IMR-90 (cell line): ENCODE measurements around the gene ACSL1. TPM values are rescaled to one million over a fixed set of nuclear protein-coding genes. Genes with fewer than 3 reads are reported as not detected.

ENCODE experiments used
- ATAC-seq: fragments of 200-7000 bp; cut with Tn5 transposase; 2 replicates; pipeline ENCODE4 v1.9.1; 2020; ENCODE audit warnings: low read depth, mild to moderate bottlenecking, moderate library complexity
- BruUV-seq: library from RNA; stranded (reverse); fragments of 400-500 nt; replicated peaks from 2 replicates; lab custom pipeline; 2021; lab: Mats Ljungman, UMichigan
- CTCF ChIA-PET: fragments of 300-600 bp; formaldehyde crosslinking; extraction: SDS; loops from one replicate; lab custom pipeline; 2021; ENCODE audit warnings: antibody characterized with exemption; lab: Yijun Ruan, JAX
- POLR2A ChIA-PET: fragments of 300-600 bp; sonication (Branson Sonifier 250); formaldehyde crosslinking; loops from one replicate; lab custom pipeline; 2022; ENCODE audit warnings: antibody characterized with exemption; ENCODE audit not compliant: unreplicated experiment; lab: Charles Lee
- DNase-seq: peaks from one replicate; pipeline ENCODE4 v3.0.0; 2013
- H2AFZ ChIP-seq: replicated peaks from 2 replicates; pipeline ENCODE3; 2013; ENCODE audit warnings: low read length, mild to moderate bottlenecking; ENCODE audit not compliant: poor library complexity
- H2AK5ac ChIP-seq: 2 replicates; pipeline ENCODE4 v1.6.1; 2013; ENCODE audit warnings: low read depth, low read length, inconsistent platforms
- H2AK9ac ChIP-seq: replicated peaks from 2 replicates; pipeline ENCODE3; 2013; ENCODE audit warnings: mild to moderate bottlenecking, low read depth, low read length, moderate library complexity; ENCODE audit not compliant: poor library complexity
- H2BK120ac ChIP-seq: 2 replicates; pipeline ENCODE4 v1.6.1; 2013; ENCODE audit warnings: low read depth, low read length, inconsistent platforms
- H2BK15ac ChIP-seq: 3 replicates; pipeline ENCODE4 v1.6.1; 2013; ENCODE audit warnings: low read depth, low read length, inconsistent platforms
- H2BK20ac ChIP-seq: 2 replicates; pipeline ENCODE4 v1.6.1; 2013; ENCODE audit warnings: low read depth, mild to moderate bottlenecking, inconsistent platforms, low read length, moderate library complexity
- H2BK5ac ChIP-seq: 2 replicates; pipeline ENCODE4 v1.6.1; 2013; ENCODE audit warnings: mild to moderate bottlenecking, low read depth, low read length, inconsistent platforms; ENCODE audit not compliant: poor library complexity, severe bottlenecking
- H3K14ac ChIP-seq: replicated peaks from 2 replicates; pipeline ENCODE4 v1.6.1; 2013; ENCODE audit warnings: low read depth, low read length, inconsistent platforms
- H3K18ac ChIP-seq: 2 replicates; pipeline ENCODE4 v1.6.1; 2013; ENCODE audit warnings: low read depth, low read length, control low read depth
- H3K23ac ChIP-seq: 2 replicates; pipeline ENCODE4 v1.6.1; 2013; ENCODE audit warnings: low read depth, low read length, inconsistent platforms
- H3K27ac ChIP-seq: 2 replicates; pipeline ENCODE4 v1.5.1; 2013; ENCODE audit warnings: mild to moderate bottlenecking, control low read depth, low read length; ENCODE audit not compliant: insufficient read depth
- H3K27me3 ChIP-seq: 2 replicates; pipeline ENCODE4 v1.6.1; 2013; ENCODE audit warnings: low read length; ENCODE audit not compliant: control insufficient read depth, insufficient read depth
- H3K36me3 ChIP-seq: 2 replicates; pipeline ENCODE4 v1.6.1; 2013; ENCODE audit warnings: low read length, mixed read lengths; ENCODE audit not compliant: control insufficient read depth, insufficient read depth
- H3K4ac ChIP-seq: 2 replicates; pipeline ENCODE4 v1.6.1; 2013; ENCODE audit warnings: low read depth, low read length, inconsistent platforms
- H3K4me1 ChIP-seq: 2 replicates; pipeline ENCODE4 v1.6.1; 2013; ENCODE audit warnings: low read length, mixed read lengths; ENCODE audit not compliant: control insufficient read depth, insufficient read depth
- H3K4me2 ChIP-seq: 2 replicates; pipeline ENCODE4 v1.6.1; 2013; ENCODE audit warnings: low read depth, mild to moderate bottlenecking, control low read depth, low read length, moderate library complexity
- H3K4me3 ChIP-seq: 2 replicates; pipeline ENCODE4 v1.5.1; 2013; ENCODE audit warnings: low read depth, mild to moderate bottlenecking, control low read depth, low read length, moderate library complexity; ENCODE audit not compliant: insufficient read depth
- H3K56ac ChIP-seq: 2 replicates; pipeline ENCODE4 v1.6.1; 2013; ENCODE audit warnings: low read length, inconsistent platforms; ENCODE audit not compliant: insufficient read depth; ENCODE audit errors: extremely low read depth
- H3K79me1 ChIP-seq, 2 experiments: 2 replicates each; pipeline ENCODE4 v1.6.1; 2013; ENCODE audit warnings: low read length in 2 of 2, inconsistent platforms in 1 of 2, low read depth in 1 of 2
- H3K9ac ChIP-seq: 2 replicates; pipeline ENCODE4 v1.6.1; 2013; ENCODE audit warnings: low read depth, low read length, control low read depth
- H3K9me1 ChIP-seq: 2 replicates; pipeline ENCODE4 v1.6.1; 2013; ENCODE audit warnings: low read length, inconsistent platforms; ENCODE audit not compliant: insufficient read depth
- H3K9me3 ChIP-seq: 2 replicates; pipeline ENCODE4 v1.6.1; 2013; ENCODE audit warnings: low read length; ENCODE audit not compliant: control insufficient read depth, insufficient read depth
- H4K20me1 ChIP-seq: 2 replicates; pipeline ENCODE4 v1.6.1; 2013; ENCODE audit warnings: low read length, inconsistent platforms; ENCODE audit not compliant: insufficient read depth
- H4K5ac ChIP-seq: 2 replicates; pipeline ENCODE4 v1.6.1; 2013; ENCODE audit warnings: mild to moderate bottlenecking, low read depth, low read length, control low read depth
- H4K8ac ChIP-seq, 2 experiments: 2 replicates each; pipeline ENCODE4 v1.6.1; 2013; ENCODE audit warnings: low read depth in 2 of 2, low read length in 2 of 2, control low read depth in 1 of 2, inconsistent platforms in 1 of 2
- H4K91ac ChIP-seq: 2 replicates; pipeline ENCODE4 v1.6.1; 2013; ENCODE audit warnings: low read depth, low read length, inconsistent platforms; ENCODE audit not compliant: insufficient read depth
- CHD1 ChIP-seq: IDR thresholded peaks from 2 replicates; pipeline ENCODE4 v1.6.1; 2012; ENCODE audit warnings: low read depth, low read length, improper control_type of control experiment
- ELK1 ChIP-seq: fragments of 150-350 bp; IDR thresholded peaks from 2 replicates; pipeline ENCODE4 v1.6.1; 2016; ENCODE audit warnings: low read depth, mild to moderate bottlenecking, low read length, moderate library complexity, borderline replicate concordance
- MAFK ChIP-seq: IDR thresholded peaks from 2 replicates; pipeline ENCODE4 v1.6.1; 2012; ENCODE audit warnings: low read depth, low read length, improper control_type of control experiment
- RAD21 ChIP-seq: IDR thresholded peaks from 2 replicates; pipeline ENCODE4 v1.6.1; 2012; ENCODE audit warnings: low read length, improper control_type of control experiment
- RCOR1 ChIP-seq: IDR thresholded peaks from 2 replicates; pipeline ENCODE4 v1.6.1; 2012; ENCODE audit warnings: mild to moderate bottlenecking, low read length, improper control_type of control experiment; ENCODE audit not compliant: insufficient replicate concordance
- SMC3 ChIP-seq: fragments of 150-350 bp; IDR thresholded peaks from 2 replicates; pipeline ENCODE4 v1.6.1; 2016; ENCODE audit warnings: low read depth, mild to moderate bottlenecking, antibody characterized with exemption, low read length, moderate library complexity
- USF2 ChIP-seq: fragments of 150-350 bp; IDR thresholded peaks from 2 replicates; pipeline ENCODE4 v1.6.1; 2017; ENCODE audit warnings: mild to moderate bottlenecking, antibody characterized with exemption, low read length, low read depth
- WGBS, 2 experiments: methylation state at CpG; one replicate each; pipeline versions ENCODE4 v1.1.5 to v1.1.7; 2013; ENCODE audit warnings: missing lambda C conversion rate in 2 of 2; ENCODE audit not compliant: insufficient read length in 1 of 2; ENCODE audit errors: extremely low coverage in 2 of 2; 5-methylcytosine and 5-hydroxymethylcytosine counted together
- dilution Hi-C: fragments of 300-500 bp; cut with HindIII; formaldehyde crosslinking; loops from one replicate; pipeline ENCODE4 v1.14.3; 2018; ENCODE audit warnings: low sequenced_read_pairs; ENCODE audit not compliant: unreplicated experiment
- in situ Hi-C: fragments of 300-500 bp; cut with MboI; formaldehyde crosslinking; loops from 3 replicates; pipeline ENCODE4 v1.14.3; 2019; ENCODE audit warnings: low sequenced_read_pairs, inconsistent platforms, mixed read lengths
- intact Hi-C: fragments of 100-400 bp; cut with micrococcal nuclease; formaldehyde crosslinking; loops from 2 replicates; pipeline ENCODE4 v1.10.0; 2022
- polyA plus RNA-seq, 3 experiments: library from polyadenylated mRNA; depleted of rRNA; stranded (reverse); fragments of >200 nt; gene quantifications; 2 replicates each; pipeline ENCODE4 v1.2.3, GENCODE V29; 2012; ENCODE audit warnings: low replicate concordance in 1 of 3
- total RNA-seq: library from RNA; depleted of rRNA; stranded (reverse); fragments of >200 nt; gene quantifications from 2 replicates; pipeline ENCODE4 v1.2.3, GENCODE V29; 2012

Gene ACSL1
- total and polyA plus RNA-seq, 2 of the 4 experiments (the other 2 are of a cell fraction), result 14.4 to 26.0 TPM

- Histone ChIP-seq H3K9me1 (no peaks in the 10 kb centered on the region; the same call in 1 of the 2 replicates), H2BK15ac (no peak overlapping the region), H2BK120ac (no peak overlapping the region), H3K36me3 (peaks cover 1% of the 10 kb centered on the region; the same call in 1 of the 2 replicates), H3K23ac (no peak overlapping the region), H4K5ac (no peak overlapping the region), H3K56ac (no peak overlapping the region), H3K4ac (no peak overlapping the region), H3K79me1 (peaks cover 15 to 19% of the 10 kb centered on the region in 2 experiments; a peak in 3 of 4 replicates), H4K8ac (no peak overlapping the region), H3K4me2 (no peak overlapping the region), H4K91ac (no peak overlapping the region), H2AFZ (no peak overlapping the region), H3K9ac (no peak overlapping the region), H3K4me3 (no peak overlapping the region), H2BK20ac (no peak overlapping the region), H3K18ac (no peak overlapping the region), H3K14ac (no peak overlapping the region), H3K9me3 (no peaks in the 10 kb centered on the region), H3K4me1 (peaks cover 3% of the 10 kb centered on the region; the same call in 1 of the 2 replicates), H3K27ac (no peak overlapping the region), H3K27me3 (0 out of 2 replicates have a peak, but pooled peaks cover 1% of the 10 kb centered on the region), H2AK5ac (no peak overlapping the region), H4K20me1 (peaks cover 25% of the 10 kb centered on the region), H2AK9ac (no peak overlapping the region), H2BK5ac (no peak overlapping the region)
- DNase-seq (no peak), ATAC-seq (no peak)
- in situ Hi-C loops, result no loop called here
- intact Hi-C loops, result no loop called here
- WGBS, 2 experiments, result 97% methylated on average over 5 of the region's 11 CpGs; no CpG with 5 or more reads in 1 of the 2 experiments
- TF ChIP-seq CHD1 (no peak), RCOR1 (no peak), RAD21 (no peak), MAFK (no peak), USF2 (no peak), ELK1 (no peak), SMC3 (no peak)
- POLR2A ChIA-PET, result no interaction called here
- CTCF ChIA-PET, result no interaction called here
- dilution Hi-C loops, result no loop called here
- BruUV-seq, result no TSS peak
Observed at GRCh38 chr4:184805462-184806228, 20.1 kb downstream of the ACSL1 start.
